GM23248 (cell line): ENCODE measurements around the gene PRCP. TPM values are rescaled to one million over a fixed set of nuclear protein-coding genes. Genes with fewer than 3 reads are reported as not detected.

Experiments used
- DNase-seq: peaks from one replicate; pipeline ENCODE4 v3.0.0-alpha.2; 2015
- H2AFZ ChIP-seq: fragments of 200-600 bp; sonication (generic); 2 replicates; pipeline ENCODE4 v1.6.1; 2016; ENCODE audit warnings: antibody characterized with exemption
- H3F3A ChIP-seq: fragments of 200-600 bp; sonication (generic); 2 replicates; pipeline ENCODE4 v1.6.1; 2016; ENCODE audit warnings: mild to moderate bottlenecking, antibody characterized with exemption, mixed run types; ENCODE audit not compliant: insufficient read depth
- H3K27ac ChIP-seq: fragments of 200-600 bp; sonication (generic); 2 replicates; pipeline ENCODE4 v1.5.1; 2016; ENCODE audit warnings: mild to moderate bottlenecking
- H3K27me3 ChIP-seq: fragments of 200-600 bp; sonication (generic); replicated peaks from 2 replicates; pipeline ENCODE4 v1.6.1; 2016; ENCODE audit warnings: mild to moderate bottlenecking; ENCODE audit not compliant: insufficient read depth
- H3K36me3 ChIP-seq: fragments of 200-600 bp; sonication (generic); 2 replicates; pipeline ENCODE4 v1.6.1; 2016; ENCODE audit warnings: low read depth, mild to moderate bottlenecking
- H3K4me1 ChIP-seq: fragments of 200-600 bp; sonication (generic); 2 replicates; pipeline ENCODE4 v1.6.1; 2016; ENCODE audit warnings: mild to moderate bottlenecking; ENCODE audit not compliant: insufficient read depth
- H3K4me2 ChIP-seq: fragments of 200-600 bp; sonication (generic); one replicate; pipeline ENCODE4 v1.6.1; 2016; ENCODE audit warnings: mild to moderate bottlenecking; ENCODE audit not compliant: unreplicated experiment
- H3K4me3 ChIP-seq: fragments of 200-600 bp; sonication (generic); 2 replicates; pipeline ENCODE4 v1.5.1; 2016; ENCODE audit warnings: mild to moderate bottlenecking
- H3K79me2 ChIP-seq: fragments of 200-600 bp; sonication (generic); 2 replicates; pipeline ENCODE4 v1.6.1; 2016; ENCODE audit warnings: mild to moderate bottlenecking; ENCODE audit not compliant: insufficient read depth
- H3K9ac ChIP-seq: fragments of 200-600 bp; sonication (generic); 2 replicates; pipeline ENCODE4 v1.6.1; 2016; ENCODE audit warnings: mild to moderate bottlenecking
- H3K9me2 ChIP-seq: fragments of 200-600 bp; sonication (generic); 2 replicates; pipeline ENCODE4 v1.6.1; 2016; ENCODE audit warnings: mixed run types, mild to moderate bottlenecking, moderate library complexity; ENCODE audit not compliant: insufficient read depth
- H3K9me3 ChIP-seq: fragments of 200-600 bp; sonication (generic); one replicate; pipeline ENCODE4 v1.6.1; 2017; ENCODE audit warnings: low read depth
- H4K20me1 ChIP-seq: fragments of 200-600 bp; sonication (generic); 2 replicates; pipeline ENCODE4 v1.6.0; 2016; ENCODE audit not compliant: insufficient read depth
- EZH2 ChIP-seq: fragments of 200-600 bp; sonication (generic); IDR thresholded peaks from 2 replicates; pipeline ENCODE4 v1.6.1; 2018; ENCODE audit warnings: antibody characterized with exemption, mild to moderate bottlenecking; ENCODE audit not compliant: insufficient read depth, poor library complexity, severe bottlenecking
- EZH2phosphoT487 ChIP-seq: fragments of 200-600 bp; sonication (generic); IDR thresholded peaks from 2 replicates; pipeline ENCODE4 v1.6.1; 2018; ENCODE audit warnings: antibody characterized with exemption, moderate library complexity, mild to moderate bottlenecking, low read depth; ENCODE audit not compliant: insufficient read depth
- WGBS, 2 experiments: methylation state at CpG; one replicate each; pipeline ENCODE4 v1.1.6; 2015 to 2017; ENCODE audit warnings: low lambda C conversion rate in 2 of 2, low coverage in 1 of 2; ENCODE audit errors: missing lambda C conversion rate in 2 of 2; 5-methylcytosine and 5-hydroxymethylcytosine counted together
- in situ Hi-C: fragments of 300-500 bp; cut with MboI; formaldehyde crosslinking; loops from 2 replicates; pipeline ENCODE4 v1.15.0; 2020
- polyA plus RNA-seq: library from polyadenylated mRNA; unstranded; fragments of >200 nt; fragmentation: Nextera tagmentation; extraction: Ambion mirVana; gene quantifications from 2 replicates; pipeline ENCODE4 v1.2.1, GENCODE V29; 2016
- total RNA-seq: library from RNA; depleted of rRNA; stranded (reverse); fragments of >200 nt; shearing (Covaris generic); gene quantifications from 2 replicates; pipeline ENCODE4 v1.2.3, GENCODE V29; 2014

PRCP gene
- total and polyA plus RNA-seq, 2 experiments from 2014 or later = 84.1 to 85.7 TPM

DNA sequence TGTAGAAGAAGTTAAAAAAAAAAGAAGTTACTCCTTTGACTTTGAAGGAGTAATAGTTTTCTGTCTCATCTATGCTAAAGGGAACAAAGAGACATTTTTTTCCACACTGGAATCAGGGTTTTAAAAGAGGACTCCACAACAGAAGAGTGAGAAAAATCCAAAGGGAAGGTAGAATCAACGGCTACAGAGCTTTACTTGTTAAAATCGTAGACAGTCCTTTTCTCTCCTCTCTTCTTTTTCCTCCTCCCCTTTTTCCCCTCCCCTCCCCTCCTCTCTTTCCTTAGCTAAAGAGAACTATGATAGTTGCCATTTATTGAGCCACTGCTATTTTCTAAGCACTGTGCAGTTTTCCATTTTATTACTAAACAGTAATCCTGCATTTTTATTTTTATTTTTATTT is 30.5 kb upstream of the PRCP start:
- no peak for TF ChIP-seq EZH2phosphoT487
- no peak for TF ChIP-seq EZH2
- no peaks in the 10 kb centered on the region for H3K27me3 ChIP-seq
- no peak overlapping the region for H2AFZ ChIP-seq
- no peak overlapping the region for H3K4me2 ChIP-seq
- in situ Hi-C loops = no loop called here
- WGBS, 2 experiments = 75 to 83% methylated on average over 1 to 2 of the region's 2 CpGs
- H3K36me3 ChIP-seq = no peaks in the 10 kb centered on the region
- H3K4me1 ChIP-seq = no peaks in the 10 kb centered on the region
- DNase-seq = no peak
- no peaks in the 10 kb centered on the region for H3K9me2 ChIP-seq
- H3K9me3 ChIP-seq = no peaks in the 10 kb centered on the region
- H3K9ac ChIP-seq = no peak overlapping the region
- no peak overlapping the region for H3K27ac ChIP-seq
- H3F3A ChIP-seq = no peaks in the 10 kb centered on the region
- no peaks in the 10 kb centered on the region for H4K20me1 ChIP-seq
- no peaks in the 10 kb centered on the region for H3K79me2 ChIP-seq
- H3K4me3 ChIP-seq = no peak overlapping the region

DNA sequence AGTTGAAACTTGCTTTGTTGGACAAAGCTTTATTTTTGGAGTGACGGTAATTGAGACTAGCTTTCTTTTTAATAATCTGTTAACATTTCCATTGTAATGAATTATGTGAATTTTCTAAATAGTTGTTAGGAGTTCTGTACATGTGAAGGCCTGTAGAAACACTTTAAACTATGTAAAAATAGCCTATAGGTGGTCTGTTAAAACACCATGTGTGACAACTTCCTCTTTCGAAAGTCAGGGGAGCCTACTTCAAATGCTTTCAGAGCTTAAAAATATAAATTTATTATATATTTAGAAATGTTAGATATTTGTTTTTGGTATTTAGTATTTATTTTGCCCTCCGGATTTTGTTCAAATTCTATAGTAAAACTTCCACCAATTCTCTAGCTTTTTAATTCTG is 30.0 kb upstream of the PRCP start:
- 98 to 99% methylated on average over 3 of the region's 3 CpGs for WGBS, 2 experiments
- no peaks in the 10 kb centered on the region for H3K36me3 ChIP-seq

DNA sequence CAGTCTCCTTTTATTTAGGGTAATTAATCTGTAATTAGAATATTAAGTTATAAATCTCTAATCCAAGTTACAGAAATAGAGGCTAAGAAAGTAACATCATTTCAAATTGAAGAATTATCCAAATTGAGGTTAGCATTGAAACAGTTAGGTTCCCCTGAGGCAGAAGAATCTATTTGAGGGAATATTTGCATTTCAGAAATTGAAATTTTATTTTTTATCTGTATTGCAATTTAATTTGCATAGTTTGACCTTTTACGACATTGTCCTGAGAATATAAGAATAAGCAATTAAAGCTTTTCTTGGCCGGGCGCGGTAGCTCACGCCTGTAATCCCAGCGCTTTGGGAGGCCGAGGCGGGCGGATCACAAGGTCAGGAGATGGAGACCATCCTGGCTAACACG is 28.9 kb upstream of the PRCP start:
- Histone ChIP-seq H3K9ac (no peak overlapping the region), H3K79me2 (no peaks in the 10 kb centered on the region), H3K4me2 (no peak overlapping the region), H3K9me2 (no peaks in the 10 kb centered on the region), H3K9me3 (no peaks in the 10 kb centered on the region), H3K36me3 (no peaks in the 10 kb centered on the region), H3K27me3 (no peaks in the 10 kb centered on the region), H3K4me1 (no peaks in the 10 kb centered on the region), H3K27ac (no peak overlapping the region), H2AFZ (no peak overlapping the region), H3K4me3 (no peak overlapping the region), H4K20me1 (no peaks in the 10 kb centered on the region), H3F3A (no peaks in the 10 kb centered on the region)
- WGBS, 2 experiments = 92 to 97% methylated on average over 10 of the region's 10 CpGs
- in situ Hi-C loops = no loop called here
- no peak for DNase-seq
- TF ChIP-seq EZH2 (no peak), EZH2phosphoT487 (no peak)

More for the DNA sequence above, 30.0 kb upstream of the PRCP start:
- H3K4me2 ChIP-seq = no peak overlapping the region
- no peak overlapping the region for H3K9ac ChIP-seq
- H3K27ac ChIP-seq = no peak overlapping the region
- H3K79me2 ChIP-seq = no peaks in the 10 kb centered on the region
- no peak overlapping the region for H3K4me3 ChIP-seq
- H3K4me1 ChIP-seq = no peaks in the 10 kb centered on the region
- H4K20me1 ChIP-seq = no peaks in the 10 kb centered on the region
- H3F3A ChIP-seq = no peaks in the 10 kb centered on the region
- no peaks in the 10 kb centered on the region for H3K27me3 ChIP-seq
- no peak overlapping the region for H2AFZ ChIP-seq
- H3K9me2 ChIP-seq = no peaks in the 10 kb centered on the region
- no peaks in the 10 kb centered on the region for H3K9me3 ChIP-seq
- TF ChIP-seq EZH2phosphoT487 (no peak), EZH2 (no peak)
- in situ Hi-C loops = no loop called here
- no peak for DNase-seq

DNA sequence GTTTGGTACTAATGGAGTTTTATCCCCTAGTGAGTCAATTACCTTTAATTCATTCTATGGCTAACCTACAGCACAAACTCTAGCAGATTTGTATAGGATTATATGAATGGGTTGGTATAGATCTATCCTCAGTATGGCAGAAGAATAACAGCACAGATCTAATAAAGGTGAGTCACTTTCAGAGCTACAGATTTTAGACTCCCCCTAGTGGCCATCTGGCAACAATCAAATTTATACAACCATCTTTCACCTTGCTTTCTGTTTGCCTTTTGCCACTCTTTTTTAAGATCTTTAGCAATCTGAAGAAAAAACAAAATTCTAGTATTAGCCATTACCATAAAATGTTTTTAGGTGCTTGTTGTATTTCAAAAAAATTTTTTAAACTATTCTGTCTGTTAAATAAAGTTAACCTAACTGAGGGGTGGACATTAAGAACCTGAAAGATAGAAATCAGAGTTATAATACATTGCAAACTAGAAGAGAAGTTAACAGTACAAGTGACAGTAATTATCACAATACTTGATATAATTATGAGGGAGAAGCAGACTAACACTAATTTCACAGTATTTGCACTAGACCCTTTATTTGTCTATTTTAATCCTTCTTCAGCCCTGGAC is 27.1 kb upstream of the PRCP start:
- Histone ChIP-seq H3K27ac (no peak overlapping the region), H3K9ac (no peak overlapping the region), H3K27me3 (no peaks in the 10 kb centered on the region), H3K9me3 (no peaks in the 10 kb centered on the region), H3K4me2 (no peak overlapping the region), H3K79me2 (no peaks in the 10 kb centered on the region), H2AFZ (no peak overlapping the region), H3K36me3 (no peaks in the 10 kb centered on the region), H3K4me1 (no peaks in the 10 kb centered on the region), H4K20me1 (no peaks in the 10 kb centered on the region), H3F3A (no peaks in the 10 kb centered on the region), H3K9me2 (no peaks in the 10 kb centered on the region), H3K4me3 (no peak overlapping the region)
- DNase-seq = peak; percentile 82
- no peak for TF ChIP-seq EZH2
- no peak for TF ChIP-seq EZH2phosphoT487
- in situ Hi-C loops = no loop called here
